HepG2 (cell line): ENCODE results near the gene CSPG5. TPM values are rescaled to one million over a fixed set of nuclear protein-coding genes. Genes with fewer than 3 reads are reported as not detected.

Experiments
- ATAC-seq: fragments of 200-7000 bp; cut with Tn5 transposase; 3 replicates; pipeline ENCODE4 v1.9.1; 2020; ENCODE audit warnings: mild to moderate bottlenecking, moderate library complexity
- BruUV-seq: library from RNA; stranded (reverse); fragments of 400-500 nt; replicated peaks from 2 replicates; lab custom pipeline; 2021; lab: Mats Ljungman, UMichigan
- CTCF ChIA-PET: fragments of 300-600 bp; formaldehyde crosslinking; extraction: SDS; loops from one replicate; lab custom pipeline; 2021; ENCODE audit warnings: low total read pairs, inconsistent platforms, low intra/inter-chr PET ratio; lab: Yijun Ruan, JAX
- POLR2A ChIA-PET: fragments of 350-600 bp; sonication (Branson Sonifier 250); formaldehyde crosslinking; loops from one replicate; lab custom pipeline; 2020; ENCODE audit warnings: antibody characterized with exemption, inconsistent platforms; lab: Yijun Ruan, JAX
- DNase-seq: peaks from one replicate; pipeline ENCODE4 v3.0.0-alpha.2; 2015; ENCODE audit warnings: low spot score
- FAIRE-seq: peaks from 3 replicates; lab custom pipeline; 2011; peaks lifted over from hg19 to GRCh38; lab: Jason Lieb, UNC
- H2AFZ ChIP-seq: one replicate; pipeline ENCODE4 v1.6.1; 2011; ENCODE audit warnings: low read length, inconsistent platforms
- H3K27ac ChIP-seq: fragments of 300-600 bp; 3 replicates; pipeline ENCODE4 v1.8.0; 2011; ENCODE audit warnings: mixed run types, mild to moderate bottlenecking, mixed read lengths, low read length, inconsistent platforms; ENCODE audit not compliant: insufficient read depth; ENCODE audit errors: extremely low read length
- H3K27me3 ChIP-seq, 2 experiments: fragments of 200-600 bp in 1 of 2; 2 replicates in 1 of 2; 3 replicates in 1 of 2; pipeline versions ENCODE4 v1.6.0 to v1.8.0; 2011; ENCODE audit warnings: low read length in 2 of 2, mild to moderate bottlenecking in 2 of 2, moderate library complexity in 2 of 2, inconsistent platforms in 1 of 2; ENCODE audit not compliant: insufficient read depth in 2 of 2, control insufficient read depth in 1 of 2
- H3K36me3 ChIP-seq, 2 experiments: fragments of 200-600 bp in 1 of 2; replicated peaks in 1 of 2; 2 replicates in 1 of 2; 3 replicates in 1 of 2; pipeline versions ENCODE4 v1.5.1 to v1.8.0; 2011; ENCODE audit warnings: low read length in 2 of 2, inconsistent platforms in 1 of 2; ENCODE audit not compliant: insufficient read depth in 2 of 2, control insufficient read depth in 1 of 2
- H3K4me1 ChIP-seq: 2 replicates; pipeline ENCODE4 v1.5.1; 2012; ENCODE audit warnings: low read length, inconsistent platforms; ENCODE audit not compliant: insufficient read depth
- H3K4me2 ChIP-seq: 2 replicates; pipeline ENCODE4 v1.6.0; 2011; ENCODE audit warnings: low read depth, low read length, inconsistent platforms
- H3K4me3 ChIP-seq, 3 experiments: fragments of 200-600 bp in 1 of 3; sonication (generic), shearing (Covaris generic) in 1 of 3; replicated peaks in 1 of 3; 2 replicates each; pipeline ENCODE4 v1.5.1; 2011 to 2016; ENCODE audit warnings: low read length in 3 of 3, inconsistent platforms in 2 of 3, low read depth in 2 of 3, mild to moderate bottlenecking in 2 of 3, control low read depth in 1 of 3, mixed read lengths in 1 of 3; ENCODE audit not compliant: insufficient read depth in 1 of 3
- H3K79me2 ChIP-seq: one replicate; pipeline ENCODE4 v1.6.1; 2011; ENCODE audit warnings: low read length, inconsistent platforms; ENCODE audit not compliant: insufficient read depth
- H3K9ac ChIP-seq: 2 replicates; pipeline ENCODE4 v1.6.0; 2011; ENCODE audit warnings: mild to moderate bottlenecking, low read depth, low read length, inconsistent platforms; ENCODE audit not compliant: insufficient read depth
- H3K9me3 ChIP-seq: 2 replicates; pipeline ENCODE4 v1.5.1; 2012; ENCODE audit warnings: mild to moderate bottlenecking, low read length
- H4K20me1 ChIP-seq: 2 replicates; pipeline ENCODE4 v1.6.0; 2011; ENCODE audit warnings: inconsistent platforms, mild to moderate bottlenecking, low read length, moderate library complexity; ENCODE audit not compliant: insufficient read depth
- BCLAF1 ChIP-seq: fragments of 450-650 bp; IDR thresholded peaks from 2 replicates; pipeline ENCODE4 v1.6.1; 2017; ENCODE audit warnings: mild to moderate bottlenecking
- CEBPB ChIP-seq: IDR thresholded peaks from 2 replicates; pipeline ENCODE4 v1.6.1; 2011; ENCODE audit warnings: low read depth, low read length, improper control_type of control experiment, borderline replicate concordance
- ELF1 ChIP-seq: sonication (generic); formaldehyde crosslinking; IDR thresholded peaks from 2 replicates; pipeline ENCODE4 v1.4.0; 2020; ENCODE audit warnings: missing genetic modification reagents
- JARID2 ChIP-seq: sonication (generic); formaldehyde crosslinking; IDR thresholded peaks from 2 replicates; pipeline ENCODE4 v1.8.1; 2023; ENCODE audit warnings: missing genetic modification reagents, inconsistent platforms; ENCODE audit not compliant: insufficient replicate concordance
- MAFG ChIP-seq: sonication (generic); formaldehyde crosslinking; IDR thresholded peaks from 2 replicates; pipeline ENCODE4 v1.5.1; 2020; ENCODE audit warnings: mild to moderate bottlenecking, missing genetic modification reagents
- SIN3A ChIP-seq: IDR thresholded peaks from 2 replicates; pipeline ENCODE4 v1.6.1; 2011; ENCODE audit warnings: low read depth, mild to moderate bottlenecking, control low read depth, low read length, borderline replicate concordance
- TMF1 ChIP-seq: sonication (generic); formaldehyde crosslinking; IDR thresholded peaks from 2 replicates; pipeline ENCODE4 v1.8.1; 2022; ENCODE audit warnings: low read depth, missing genetic modification reagents
- YEATS2 ChIP-seq: sonication (generic); formaldehyde crosslinking; IDR thresholded peaks from 2 replicates; pipeline ENCODE4 v1.4.0; 2020; ENCODE audit warnings: missing genetic modification reagents, borderline replicate concordance
- ZNF180 ChIP-seq: sonication (generic); formaldehyde crosslinking; IDR thresholded peaks from 2 replicates; pipeline ENCODE4 v1.4.0; 2020; ENCODE audit warnings: low read depth, missing genetic modification reagents, borderline replicate concordance
- ZNF235 ChIP-seq: sonication (generic); formaldehyde crosslinking; IDR thresholded peaks from 2 replicates; pipeline ENCODE4 v1.8.1; 2023; ENCODE audit warnings: mild to moderate bottlenecking, missing genetic modification reagents, borderline replicate concordance
- WGBS: methylation state at CpG from one replicate; pipeline ENCODE4 v1.1.6; 2017; ENCODE audit warnings: low lambda C conversion rate; 5-methylcytosine and 5-hydroxymethylcytosine counted together
- in situ Hi-C: cut with HindIII; loops from 2 replicates; pipeline ENCODE4 v1.10.0; 2017; ENCODE audit warnings: low pct_unique_long_range_greater_than_20kb; ENCODE audit not compliant: extremely low pct_ligation_motif_present
- intact Hi-C: fragments of 100-400 bp; cut with micrococcal nuclease; formaldehyde crosslinking; loops from one replicate; pipeline ENCODE4 v1.10.0; 2022; ENCODE audit not compliant: unreplicated experiment
- polyA plus RNA-seq, 8 experiments: library from polyadenylated mRNA; depleted of rRNA in 3 of 8; stranded (reverse) in 7 of 8; unstranded in 1 of 8; fragments of >200 nt; fragmentation: Illumina TruSeq in 4 of 8; extraction: Trizol in 4 of 8; gene quantifications; 2 replicates each; pipeline versions ENCODE4 v1.2.1 to v1.2.3, GENCODE V29; 2011 to 2016; ENCODE audit warnings: low read depth in 4 of 8, missing spikeins in 1 of 8, mixed read lengths in 1 of 8; ENCODE audit not compliant: insufficient read depth in 1 of 8
- total RNA-seq, 5 experiments: library from RNA; depleted of rRNA; stranded (reverse); fragments of >200 nt; fragmentation: Illumina TruSeq; extraction: Trizol; gene quantifications; 2 replicates each; pipeline ENCODE4 v1.2.3, GENCODE V29; 2016; ENCODE audit warnings: low read depth in 1 of 5
- TF ChIP-seq, protein P1 (sequence below): sonication (generic); formaldehyde crosslinking; IDR thresholded peaks from 2 replicates; pipeline ENCODE4 v1.5.0; 2020; ENCODE audit warnings: mild to moderate bottlenecking, missing genetic modification reagents, borderline replicate concordance
- TF ChIP-seq, protein P2 (sequence below): IDR thresholded peaks from 2 replicates; pipeline ENCODE4 v1.6.1; 2016; ENCODE audit warnings: missing genetic modification reagents, missing compliant biosample characterization

Gene CSPG5
- total and polyA plus RNA-seq, 2 of the 13 experiments (the other 11 are each of a cell fraction or from before 2014, with no cell fraction given): 0.07 to 0.15 TPM

DNA sequence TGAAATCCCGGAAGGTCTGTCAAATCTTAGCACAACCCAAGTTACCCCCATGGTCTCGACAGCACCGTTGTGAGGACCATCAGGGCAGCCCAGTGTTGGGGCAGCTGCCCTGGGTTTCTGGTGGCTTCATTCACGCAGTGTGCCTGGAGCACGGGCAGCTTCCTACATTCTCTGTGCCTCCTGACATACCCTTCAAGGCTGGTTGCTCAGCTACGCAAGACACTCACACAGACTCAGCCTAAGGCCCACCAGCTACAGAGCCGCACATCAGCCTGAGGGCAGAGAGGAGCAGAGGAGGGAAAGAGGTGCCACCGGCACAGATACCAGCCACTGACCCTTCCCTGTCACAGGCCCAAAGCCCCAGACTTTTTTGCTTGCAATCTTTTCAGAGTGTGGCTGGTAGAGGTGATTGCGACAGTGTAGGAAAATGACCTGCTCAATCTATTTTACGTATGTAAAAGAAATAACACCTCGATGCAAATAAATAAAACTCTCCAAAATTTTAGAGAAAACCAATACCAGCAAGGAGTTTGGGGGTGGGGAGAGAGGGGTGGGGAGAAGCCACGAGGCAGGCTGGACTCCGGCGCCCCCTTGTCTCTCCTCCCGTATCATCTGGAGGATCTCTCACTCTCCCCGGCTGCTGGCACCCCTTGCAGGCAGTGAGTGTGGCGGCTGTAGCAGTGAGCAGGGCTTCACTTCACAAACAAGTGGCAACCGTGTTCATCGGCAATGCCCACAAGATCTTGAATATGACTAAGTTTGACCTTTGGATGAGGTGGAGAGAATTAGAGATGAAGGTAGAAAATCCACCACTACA is 12.7 kb downstream of the CSPG5 start:
- in situ Hi-C loops (no loop called here), intact Hi-C loops (no loop called here)
- Histone ChIP-seq H3K27ac (no peak overlapping the region), H3K79me2 (no peaks in the 10 kb centered on the region), H3K36me3 (no peaks in the 10 kb centered on the region), H3K9ac (no peak overlapping the region), H3K9me3 (no peaks in the 10 kb centered on the region), H3K4me3 (no peak overlapping the region), H2AFZ (no peak overlapping the region), H3K4me1 (no peaks in the 10 kb centered on the region), H3K27me3 (peaks cover 0 to 5% of the 10 kb centered on the region in 2 experiments; a peak in 4 of 5 replicates), H3K4me2 (no peak overlapping the region), H4K20me1 (no peaks in the 10 kb centered on the region)
- FAIRE-seq: no peak
- CTCF ChIA-PET: interaction anchor here (1.0 kb wide), 1 partner anchor 43 kb away, joined by 3 read pairs; no protein-coding TSS in a partner anchor
- BruUV-seq: no TSS peak
- no peak for DNase-seq
- POLR2A ChIA-PET: no interaction called here
- ATAC-seq: peak; percentile 64
- WGBS: 30% methylated on average over 17 of the region's 19 CpGs
- no peak for TF ChIP-seq ZNF180 (CRISPR knock-in tag)
- no peak for TF ChIP-seq TMF1 (CRISPR knock-in tag)
- TF ChIP-seq, protein P1, sequence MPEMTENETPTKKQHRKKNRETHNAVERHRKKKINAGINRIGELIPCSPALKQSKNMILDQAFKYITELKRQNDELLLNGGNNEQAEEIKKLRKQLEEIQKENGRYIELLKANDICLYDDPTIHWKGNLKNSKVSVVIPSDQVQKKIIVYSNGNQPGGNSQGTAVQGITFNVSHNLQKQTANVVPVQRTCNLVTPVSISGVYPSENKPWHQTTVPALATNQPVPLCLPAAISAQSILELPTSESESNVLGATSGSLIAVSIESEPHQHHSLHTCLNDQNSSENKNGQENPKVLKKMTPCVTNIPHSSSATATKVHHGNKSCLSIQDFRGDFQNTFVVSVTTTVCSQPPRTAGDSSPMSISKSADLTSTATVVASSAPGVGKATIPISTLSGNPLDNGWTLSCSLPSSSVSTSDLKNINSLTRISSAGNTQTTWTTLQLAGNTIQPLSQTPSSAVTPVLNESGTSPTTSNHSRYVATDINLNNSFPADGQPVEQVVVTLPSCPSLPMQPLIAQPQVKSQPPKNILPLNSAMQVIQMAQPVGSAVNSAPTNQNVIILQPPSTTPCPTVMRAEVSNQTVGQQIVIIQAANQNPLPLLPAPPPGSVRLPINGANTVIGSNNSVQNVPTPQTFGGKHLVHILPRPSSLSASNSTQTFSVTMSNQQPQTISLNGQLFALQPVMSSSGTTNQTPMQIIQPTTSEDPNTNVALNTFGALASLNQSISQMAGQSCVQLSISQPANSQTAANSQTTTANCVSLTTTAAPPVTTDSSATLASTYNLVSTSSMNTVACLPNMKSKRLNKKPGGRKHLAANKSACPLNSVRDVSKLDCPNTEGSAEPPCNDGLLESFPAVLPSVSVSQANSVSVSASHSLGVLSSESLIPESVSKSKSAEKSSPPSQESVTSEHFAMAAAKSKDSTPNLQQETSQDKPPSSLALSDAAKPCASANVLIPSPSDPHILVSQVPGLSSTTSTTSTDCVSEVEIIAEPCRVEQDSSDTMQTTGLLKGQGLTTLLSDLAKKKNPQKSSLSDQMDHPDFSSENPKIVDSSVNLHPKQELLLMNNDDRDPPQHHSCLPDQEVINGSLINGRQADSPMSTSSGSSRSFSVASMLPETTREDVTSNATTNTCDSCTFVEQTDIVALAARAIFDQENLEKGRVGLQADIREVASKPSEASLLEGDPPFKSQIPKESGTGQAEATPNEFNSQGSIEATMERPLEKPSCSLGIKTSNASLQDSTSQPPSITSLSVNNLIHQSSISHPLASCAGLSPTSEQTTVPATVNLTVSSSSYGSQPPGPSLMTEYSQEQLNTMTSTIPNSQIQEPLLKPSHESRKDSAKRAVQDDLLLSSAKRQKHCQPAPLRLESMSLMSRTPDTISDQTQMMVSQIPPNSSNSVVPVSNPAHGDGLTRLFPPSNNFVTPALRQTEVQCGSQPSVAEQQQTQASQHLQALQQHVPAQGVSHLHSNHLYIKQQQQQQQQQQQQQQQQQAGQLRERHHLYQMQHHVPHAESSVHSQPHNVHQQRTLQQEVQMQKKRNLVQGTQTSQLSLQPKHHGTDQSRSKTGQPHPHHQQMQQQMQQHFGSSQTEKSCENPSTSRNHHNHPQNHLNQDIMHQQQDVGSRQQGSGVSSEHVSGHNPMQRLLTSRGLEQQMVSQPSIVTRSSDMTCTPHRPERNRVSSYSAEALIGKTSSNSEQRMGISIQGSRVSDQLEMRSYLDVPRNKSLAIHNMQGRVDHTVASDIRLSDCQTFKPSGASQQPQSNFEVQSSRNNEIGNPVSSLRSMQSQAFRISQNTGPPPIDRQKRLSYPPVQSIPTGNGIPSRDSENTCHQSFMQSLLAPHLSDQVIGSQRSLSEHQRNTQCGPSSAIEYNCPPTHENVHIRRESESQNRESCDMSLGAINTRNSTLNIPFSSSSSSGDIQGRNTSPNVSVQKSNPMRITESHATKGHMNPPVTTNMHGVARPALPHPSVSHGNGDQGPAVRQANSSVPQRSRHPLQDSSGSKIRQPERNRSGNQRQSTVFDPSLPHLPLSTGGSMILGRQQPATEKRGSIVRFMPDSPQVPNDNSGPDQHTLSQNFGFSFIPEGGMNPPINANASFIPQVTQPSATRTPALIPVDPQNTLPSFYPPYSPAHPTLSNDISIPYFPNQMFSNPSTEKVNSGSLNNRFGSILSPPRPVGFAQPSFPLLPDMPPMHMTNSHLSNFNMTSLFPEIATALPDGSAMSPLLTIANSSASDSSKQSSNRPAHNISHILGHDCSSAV (CRISPR knock-in tag): no peak
- TF ChIP-seq BCLAF1: no peak
- no peak for TF ChIP-seq SIN3A
- TF ChIP-seq MAFG (CRISPR knock-in tag): no peak
- no peak for TF ChIP-seq CEBPB
- TF ChIP-seq YEATS2 (CRISPR knock-in tag): no peak
- no peak for TF ChIP-seq ZNF235 (CRISPR knock-in tag)
- no peak for TF ChIP-seq ELF1 (CRISPR knock-in tag)
- TF ChIP-seq JARID2 (CRISPR knock-in tag): no peak
- TF ChIP-seq, protein P2, sequence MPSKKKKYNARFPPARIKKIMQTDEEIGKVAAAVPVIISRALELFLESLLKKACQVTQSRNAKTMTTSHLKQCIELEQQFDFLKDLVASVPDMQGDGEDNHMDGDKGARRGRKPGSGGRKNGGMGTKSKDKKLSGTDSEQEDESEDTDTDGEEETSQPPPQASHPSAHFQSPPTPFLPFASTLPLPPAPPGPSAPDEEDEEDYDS (CRISPR knock-in tag): no peak
